ENCODE measurements around the gene GAP43. TPM values are rescaled to one million over a fixed set of nuclear protein-coding genes. Genes with fewer than 3 reads are reported as not detected.

Gene GAP43
- total RNA-seq, 2 donors from 2014 or later, result 0.54 to 1.8 TPM

DNA sequence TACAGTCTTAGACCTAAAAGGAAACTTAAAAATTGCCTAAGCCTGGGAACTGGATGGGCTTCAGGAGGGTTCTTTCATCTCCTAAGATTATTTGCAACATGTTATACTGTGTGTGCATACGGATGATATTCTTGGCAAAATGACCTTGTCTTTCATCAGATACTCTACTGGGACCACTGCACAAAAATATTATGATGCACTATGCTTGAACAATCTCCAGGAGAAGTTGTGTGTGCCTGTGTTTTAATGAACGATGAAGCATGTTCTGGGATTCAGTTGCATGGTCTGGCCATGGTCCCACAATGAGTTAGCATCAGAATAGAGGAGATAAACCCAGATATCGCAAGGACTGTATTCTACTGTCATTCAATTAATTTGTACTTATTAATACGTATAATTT is 68.7 kb downstream of the GAP43 start:
- H3K9me3 ChIP-seq, result no peaks in the 10 kb centered on the region
- no peaks in the 10 kb centered on the region for H3K27me3 ChIP-seq
- intact Hi-C loops (cut with DNase I), result loop anchor here (5.0 to 10.0 kb wide), 3 partner anchors 475 to 867 kb away; no protein-coding TSS in a partner anchor
- TF ChIP-seq CTCF (IDR thresholded peaks at IDR 0.05), result no peak
- no peaks in the 10 kb centered on the region for H3K4me1 ChIP-seq
- no peak overlapping the region for H3K9ac ChIP-seq (ENCODE audit: low read depth in 2 of 2, low read length in 2 of 2)
- no peaks in the 10 kb centered on the region for H3K36me3 ChIP-seq
- H3K4me3 ChIP-seq, result no peak overlapping the region
- DNase-seq, result no peak
- H3K27ac ChIP-seq, result no peak overlapping the region

DNA sequence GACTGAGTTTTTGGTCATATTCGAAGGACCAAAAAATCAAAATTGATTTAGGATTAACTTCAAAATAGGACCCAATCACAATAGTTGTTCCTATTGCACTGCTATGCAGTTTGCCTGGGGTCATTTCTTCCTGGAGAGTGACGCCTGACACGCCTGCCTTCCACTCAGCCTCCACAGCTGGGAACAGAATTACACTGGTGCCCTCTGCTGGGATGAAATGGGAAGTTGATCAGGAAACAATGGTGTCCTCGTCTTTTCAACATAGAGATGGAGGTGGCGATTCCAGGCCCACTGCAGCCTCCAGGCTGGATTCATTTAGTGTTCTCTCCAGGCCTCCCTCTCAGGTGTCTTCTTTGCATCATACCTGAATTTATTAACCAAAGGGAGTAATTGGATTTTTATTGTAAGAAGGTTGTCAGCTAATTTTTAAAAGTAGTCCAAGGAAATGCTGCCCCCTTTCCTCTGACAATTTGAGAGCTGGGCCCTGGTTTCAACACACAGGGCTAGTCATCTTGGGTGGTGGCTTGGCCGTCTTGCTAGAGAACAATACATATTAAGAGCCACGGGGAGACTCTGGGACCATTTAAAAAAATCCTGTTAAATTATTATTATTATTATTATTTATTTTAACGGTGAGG is 69.7 kb downstream of the GAP43 start:
- DNase-seq, result peak; percentile 75
- no peaks in the 10 kb centered on the region for H3K4me1 ChIP-seq

GRCh38 chr3:115693868-115694267 is 70.6 kb downstream of the GAP43 start:
- no peak for DNase-seq
- no peaks in the 10 kb centered on the region for H3K9me3 ChIP-seq
- intact Hi-C loops (cut with DNase I), result loop anchor here (5.0 to 10.0 kb wide), 3 partner anchors 477 to 869 kb away; no protein-coding TSS in a partner anchor
- H3K27ac ChIP-seq, result no peak overlapping the region
- no peaks in the 10 kb centered on the region for H3K36me3 ChIP-seq
- no peak for TF ChIP-seq CTCF (IDR thresholded peaks at IDR 0.05)
- H3K27me3 ChIP-seq, result no peaks in the 10 kb centered on the region
- no peak overlapping the region for H3K4me3 ChIP-seq
- H3K9ac ChIP-seq (ENCODE audit: low read depth in 2 of 2, low read length in 2 of 2), result no peak overlapping the region
- no peaks in the 10 kb centered on the region for H3K4me1 ChIP-seq

More for the DNA sequence above, 69.7 kb downstream of the GAP43 start:
- H3K4me3 ChIP-seq, result no peak overlapping the region
- no peaks in the 10 kb centered on the region for H3K27me3 ChIP-seq
- H3K27ac ChIP-seq, result no peak overlapping the region
- no peak overlapping the region for H3K9ac ChIP-seq (ENCODE audit: low read depth in 2 of 2, low read length in 2 of 2)
- intact Hi-C loops (cut with DNase I), result loop anchor here (5.0 to 10.0 kb wide), 3 partner anchors 476 to 868 kb away; no protein-coding TSS in a partner anchor
- H3K9me3 ChIP-seq, result no peaks in the 10 kb centered on the region
- no peaks in the 10 kb centered on the region for H3K36me3 ChIP-seq
- peak; percentile 64 for TF ChIP-seq CTCF (IDR thresholded peaks at IDR 0.05)

DNA sequence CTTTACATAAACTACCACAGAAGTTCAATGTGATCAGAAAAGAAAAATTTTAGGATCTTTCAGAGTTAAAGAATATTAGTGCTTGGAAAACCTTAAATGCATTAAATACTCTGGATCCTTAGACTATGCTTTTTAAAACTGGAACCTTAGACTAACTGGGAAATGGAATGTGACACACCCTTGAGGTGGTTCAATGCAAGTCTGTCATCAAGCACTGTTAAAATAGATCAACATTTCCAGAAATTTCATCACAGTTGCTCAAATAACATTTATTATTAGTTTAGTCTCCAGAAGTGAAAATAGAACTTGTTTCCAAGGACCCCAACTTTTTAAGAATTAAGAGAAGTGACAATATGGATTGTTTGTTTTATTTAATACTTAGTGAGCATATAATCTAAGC is 71.8 kb downstream of the GAP43 start:
- no peaks in the 10 kb centered on the region for H3K36me3 ChIP-seq
- H3K27me3 ChIP-seq, result no peaks in the 10 kb centered on the region
- DNase-seq, result no peak
- H3K4me3 ChIP-seq, result no peak overlapping the region
- H3K9me3 ChIP-seq, result no peaks in the 10 kb centered on the region
- TF ChIP-seq CTCF (IDR thresholded peaks at IDR 0.05), result no peak
- no peak overlapping the region for H3K9ac ChIP-seq (ENCODE audit: low read depth in 2 of 2, low read length in 2 of 2)
- H3K27ac ChIP-seq, result no peak overlapping the region
- H3K4me1 ChIP-seq, result no peaks in the 10 kb centered on the region
- intact Hi-C loops (cut with DNase I), result loop anchor here (10.0 kb wide), 1 partner anchor 870 kb away; no protein-coding TSS in a partner anchor

- Histone ChIP-seq H3K27ac (no peak overlapping the region), H3K9me3 (no peaks in the 10 kb centered on the region), H3K27me3 (no peaks in the 10 kb centered on the region), H3K9ac (ENCODE audit: low read depth in 2 of 2, low read length in 2 of 2) (no peak overlapping the region), H3K36me3 (no peaks in the 10 kb centered on the region), H3K4me1 (no peaks in the 10 kb centered on the region), H3K4me3 (no peak overlapping the region)
- intact Hi-C loops (cut with DNase I), result loop anchor here (10.0 kb wide), 1 partner anchor 873 kb away; no protein-coding TSS in a partner anchor
- no peak for TF ChIP-seq CTCF (IDR thresholded peaks at IDR 0.05)
- no peak for DNase-seq
Measured at GRCh38 chr3:115697263-115698053, 74.1 kb downstream of the GAP43 start.

All from colonic mucosa (tissue), 4 donors.